HG03095 (cell line): ENCODE data around the gene GLT1D1.

Source experiments
- ATAC-seq: cut with Tn5 transposase; IDR thresholded peaks from one replicate; pipeline ENCODE4 v1.9.1; 2021; ENCODE audit warnings: moderate library complexity; ENCODE audit not compliant: unreplicated experiment

The GLT1D1 gene

DNA sequence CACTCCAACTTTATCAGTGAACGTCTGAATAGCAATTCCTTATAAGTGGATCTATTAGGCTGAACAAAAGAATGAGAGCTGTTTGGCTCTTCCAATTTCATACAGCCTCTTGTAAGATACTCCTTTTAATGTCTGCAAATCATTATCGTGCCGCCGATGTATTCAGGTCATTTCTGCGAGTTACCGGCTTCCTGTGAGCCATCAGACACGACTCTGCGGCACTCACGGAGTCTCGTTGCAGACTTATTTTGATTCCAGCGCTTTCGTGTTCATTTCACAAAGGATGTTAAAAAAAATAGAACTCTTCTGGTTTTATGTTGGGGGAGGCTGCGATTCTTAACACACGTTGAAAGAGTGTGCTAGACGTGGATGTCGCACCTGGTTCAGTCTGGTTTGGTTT lies 106.6 kb downstream of the GLT1D1 start:
- no peak for ATAC-seq

DNA sequence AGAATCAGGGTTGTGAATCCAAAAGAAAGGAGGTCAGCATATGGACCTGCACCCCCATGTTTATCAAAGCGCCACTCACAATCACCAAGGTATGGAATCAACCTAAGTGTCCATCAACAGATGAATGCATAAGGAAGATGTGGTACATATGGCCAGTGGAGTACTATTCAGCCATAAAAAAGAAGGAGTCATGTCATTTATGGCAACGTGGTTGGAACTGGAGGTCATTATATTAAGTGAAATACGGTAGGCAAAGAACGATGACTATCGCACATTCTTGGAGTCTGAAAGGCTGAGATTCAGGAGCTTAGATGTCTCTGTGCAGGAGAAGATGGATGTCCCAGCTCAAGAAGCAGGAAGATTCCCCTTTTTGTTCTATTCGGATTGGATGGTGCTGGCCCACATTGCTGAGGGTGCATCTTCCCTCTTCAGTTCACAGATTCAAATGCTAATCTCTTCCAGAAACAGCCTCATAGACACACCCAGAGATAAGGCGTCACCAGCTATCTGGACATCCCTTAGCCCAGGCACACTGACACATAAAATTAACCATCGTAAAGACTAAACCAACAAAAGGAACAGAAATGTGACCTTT lies 108.1 kb downstream of the GLT1D1 start:
- no peak for ATAC-seq

GRCh38 chr12:128961957-128962356 lies 108.7 kb downstream of the GLT1D1 start:
- ATAC-seq, result no peak

DNA sequence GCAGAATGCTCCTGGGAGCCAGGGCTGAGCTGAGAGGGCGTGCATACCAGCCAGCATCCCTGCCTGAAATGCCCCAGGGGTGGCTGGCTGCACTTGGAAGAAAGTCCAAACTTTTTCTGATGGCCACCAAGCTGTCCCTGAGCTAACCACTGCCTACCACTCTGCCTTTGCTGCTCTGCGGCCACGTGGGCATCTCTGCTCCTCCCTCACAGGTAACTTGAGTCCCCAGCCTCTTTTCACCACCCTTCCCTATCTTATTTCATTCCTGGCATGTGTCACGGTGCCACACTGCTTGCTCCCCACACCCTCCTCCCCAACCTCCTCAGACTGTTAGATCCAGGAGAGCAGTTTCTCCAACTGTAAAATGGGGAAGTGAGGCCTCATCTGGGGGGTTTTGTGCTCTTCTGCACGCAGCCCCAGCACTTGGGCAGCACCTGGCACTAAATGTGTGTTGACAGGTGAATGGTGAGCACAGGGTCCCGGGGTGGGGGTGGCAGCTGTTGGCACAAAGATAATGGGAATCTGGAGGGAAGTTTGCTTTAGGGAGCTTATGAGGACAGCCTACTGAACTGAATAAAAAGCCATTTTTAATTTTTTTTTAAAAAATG lies 113.0 kb downstream of the GLT1D1 start:
- no peak for ATAC-seq

- ATAC-seq, result no peak
Observed at GRCh38 chr12:128968668-128969067, 115.4 kb downstream of the GLT1D1 start.

DNA sequence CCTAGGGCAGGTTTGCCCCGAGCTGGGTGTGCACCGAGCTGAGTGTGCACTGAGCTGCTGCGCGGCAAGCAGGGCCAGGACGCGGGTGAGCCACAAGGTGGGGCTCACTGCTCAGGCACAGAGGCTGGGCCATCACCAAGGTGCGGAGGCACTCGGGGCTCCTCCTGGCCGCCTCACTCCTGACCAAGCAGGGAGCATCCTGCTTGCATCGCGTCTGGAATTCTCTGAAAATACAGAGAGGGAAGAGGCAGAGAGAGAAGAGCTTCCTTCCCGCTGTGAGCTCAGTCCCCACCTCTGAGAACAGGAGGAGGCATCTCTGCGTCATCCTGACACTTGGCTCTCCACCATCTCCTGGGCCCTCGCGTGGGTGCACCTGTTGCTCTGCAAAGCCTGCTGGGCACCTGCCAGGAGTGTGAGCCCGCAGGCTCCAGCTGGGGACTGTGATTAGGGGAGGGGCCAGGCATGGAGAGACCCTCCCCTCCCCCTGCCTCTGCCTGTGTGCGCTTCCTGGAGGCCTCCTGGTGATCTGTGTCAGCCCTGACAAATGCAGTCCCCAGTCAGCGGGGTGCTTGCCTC lies 116.3 kb downstream of the GLT1D1 start:
- peak; percentile 82 for ATAC-seq

DNA sequence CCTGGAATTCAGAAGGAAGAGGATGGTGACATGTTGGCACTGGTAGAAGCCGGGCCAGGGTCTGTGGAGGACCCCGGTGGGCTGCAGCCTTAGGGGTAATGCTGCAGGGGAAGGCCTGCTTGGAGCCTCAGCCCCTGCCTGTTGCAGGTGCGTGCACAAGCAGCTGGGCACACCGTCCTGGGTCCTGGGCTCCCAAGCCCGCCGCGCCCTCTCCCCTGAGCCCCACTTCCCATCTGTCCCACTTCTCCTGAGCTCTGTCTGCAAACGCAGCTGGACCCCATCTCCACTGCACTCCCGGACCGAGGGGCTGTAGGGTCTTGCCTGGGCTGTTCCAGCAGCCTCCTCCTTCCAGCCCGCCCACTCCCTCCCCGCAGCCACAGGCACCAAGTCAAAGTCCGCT lies 116.8 kb downstream of the GLT1D1 start:
- ATAC-seq, result no peak

DNA sequence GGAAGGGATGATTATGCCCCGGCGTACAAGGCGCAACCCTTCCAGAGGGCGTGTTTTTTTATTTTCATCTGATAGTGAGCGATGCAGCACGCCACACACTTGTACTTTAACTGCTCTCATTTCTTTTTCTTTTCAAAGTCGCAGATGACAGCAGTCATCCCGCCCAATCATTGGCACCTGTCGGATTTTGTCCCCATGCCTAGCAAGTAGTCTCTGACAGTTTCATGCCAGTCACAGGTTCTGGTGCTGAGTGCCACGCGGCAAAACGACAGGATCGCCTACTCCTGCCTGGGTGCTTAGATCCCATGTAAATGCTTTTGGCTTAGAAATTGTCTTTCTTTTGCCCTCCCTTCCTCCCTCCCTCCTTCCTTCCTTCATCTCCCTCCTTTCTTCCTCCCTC lies 117.7 kb downstream of the GLT1D1 start:
- no peak for ATAC-seq

- ATAC-seq, result no peak
Observed at GRCh38 chr12:128971802-128972201, 118.5 kb downstream of the GLT1D1 start.

DNA sequence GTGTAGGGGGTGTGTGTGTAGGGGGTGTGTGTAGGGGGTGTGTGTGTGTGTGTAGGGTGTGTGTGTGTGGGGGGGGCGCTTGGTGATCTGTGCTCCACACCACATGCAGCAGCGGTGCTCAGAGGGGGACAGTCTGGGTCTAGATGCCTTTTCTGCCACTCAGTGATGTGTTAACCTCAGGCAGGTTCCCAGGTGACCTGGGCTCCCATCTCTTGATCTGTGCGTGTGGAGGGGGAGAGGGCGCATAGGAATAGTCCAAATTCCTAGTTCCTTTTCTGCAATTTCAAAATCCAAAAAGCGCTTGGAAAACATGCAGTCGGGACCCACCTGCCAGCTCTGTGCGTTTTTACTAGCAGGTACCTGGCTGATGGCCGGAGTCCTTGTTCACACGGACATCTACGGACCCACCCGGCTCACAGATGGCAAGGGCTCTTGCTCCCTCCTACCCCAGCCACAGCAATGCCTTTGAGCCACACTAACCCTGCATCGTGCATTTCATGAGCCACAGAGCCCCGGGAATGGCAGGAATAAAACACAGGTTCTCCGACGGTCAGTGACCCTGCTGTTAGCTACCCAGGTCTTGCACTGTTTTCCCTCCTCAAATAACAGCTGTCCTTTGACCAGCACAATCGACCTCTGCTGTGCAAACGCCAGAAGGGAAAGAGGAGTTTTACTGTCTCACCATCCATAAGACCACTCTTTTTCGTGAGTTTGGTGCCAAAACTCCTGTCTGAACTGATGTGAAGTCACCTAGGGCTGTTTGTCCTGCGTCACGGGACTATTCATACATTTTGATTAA lies 120.8 kb downstream of the GLT1D1 start:
- ATAC-seq, result no peak

GRCh38 chr12:128974881-128975280 lies 121.6 kb downstream of the GLT1D1 start:
- no peak for ATAC-seq

DNA sequence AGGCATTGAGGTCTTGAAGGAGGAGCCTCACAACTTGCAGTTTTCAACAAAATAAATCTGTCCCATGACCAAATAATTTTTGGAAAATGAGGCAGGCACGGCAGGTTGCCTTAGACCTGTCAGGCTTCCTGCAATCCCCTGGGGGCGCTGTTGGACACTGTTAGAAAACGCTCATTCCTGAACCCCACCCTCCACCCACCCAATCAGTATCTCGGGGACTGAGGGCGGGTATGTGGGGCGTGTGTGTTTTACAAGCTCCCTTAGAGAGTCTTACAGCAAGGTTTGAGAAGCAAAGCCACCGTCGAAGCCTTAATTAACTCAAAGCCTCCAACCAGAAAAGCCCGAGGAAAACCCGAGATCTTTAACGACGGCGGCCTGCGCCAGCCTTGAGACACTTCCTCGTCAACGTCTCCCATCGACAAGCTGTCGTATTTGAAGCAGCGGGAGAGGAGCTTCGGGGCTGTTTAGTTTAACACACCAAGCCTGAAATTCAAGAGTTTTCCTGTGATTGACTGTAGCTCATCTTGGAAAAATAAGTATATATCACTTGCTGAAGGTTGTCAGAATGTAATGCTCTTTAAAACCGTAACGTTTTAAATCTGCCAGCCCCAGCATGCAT lies 123.0 kb downstream of the GLT1D1 start:
- no peak for ATAC-seq

- ATAC-seq, result no peak
Observed at GRCh38 chr12:128977441-128977840, 124.2 kb downstream of the GLT1D1 start.

GRCh38 chr12:128978067-128978466 lies 124.8 kb downstream of the GLT1D1 start:
- ATAC-seq, result no peak

GRCh38 chr12:128980623-128981022 lies 127.3 kb downstream of the GLT1D1 start:
- no peak for ATAC-seq

DNA sequence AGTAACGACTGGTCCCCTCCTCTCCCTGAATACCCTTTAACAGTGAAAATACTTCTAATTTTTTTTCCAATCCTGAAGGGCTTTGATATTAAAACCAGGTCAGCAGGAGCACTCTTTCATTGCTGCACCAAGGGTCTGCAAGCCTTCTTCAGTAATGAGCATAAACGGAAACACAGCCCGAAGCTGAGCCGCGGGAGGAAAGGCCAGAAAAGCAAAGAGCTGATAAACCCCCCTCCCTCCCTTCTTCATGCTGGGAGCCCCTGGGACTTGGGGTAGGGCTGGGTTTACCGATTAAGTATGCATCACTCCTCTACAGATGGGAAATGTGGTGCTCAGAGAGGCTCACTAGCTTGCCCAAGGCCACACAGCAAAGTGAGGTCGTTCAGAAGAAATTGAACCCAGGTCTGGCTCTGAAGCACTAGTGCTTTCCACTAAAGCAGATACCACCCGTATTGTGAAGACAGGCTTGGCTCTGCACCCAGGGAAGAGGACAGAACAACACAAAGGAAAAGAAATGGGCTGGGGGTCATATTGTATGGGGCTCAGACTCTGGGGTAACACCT lies 128.8 kb downstream of the GLT1D1 start:
- no peak for ATAC-seq

GRCh38 chr12:128982933-128983332 lies 129.7 kb downstream of the GLT1D1 start:
- ATAC-seq, result no peak

GRCh38 chr12:128983371-128983770 lies 130.1 kb downstream of the GLT1D1 start:
- ATAC-seq, result no peak

- no peak for ATAC-seq
Observed at GRCh38 chr12:128986957-128987356, 133.7 kb downstream of the GLT1D1 start.

GRCh38 chr12:128989287-128989686 lies 136.0 kb downstream of the GLT1D1 start:
- no peak for ATAC-seq

- no peak for ATAC-seq
Observed at GRCh38 chr12:128991716-128992115, 138.4 kb downstream of the GLT1D1 start.
